Spleen (tissue), 11 donors: ENCODE data around the gene AQP3. TPM values are rescaled to one million over a fixed set of nuclear protein-coding genes. Genes with fewer than 3 reads are reported as not detected.
"Not testable (repeated sequence)": the region's sequence is repeated elsewhere in the genome, so short reads cannot be mapped to it uniquely, and the experiment has no call there.

Experiments used
- DNase-seq: peaks from one replicate; pipeline ENCODE4 v3.0.0-alpha.2; 2020
- H3K27ac ChIP-seq, 8 donors: fragments of 200-600 bp; sonication (generic) in 7 of 8; 1 replicate in 4 of 8; 2 replicates in 4 of 8; pipeline versions ENCODE4 v1.5.0 to v1.8.0; 2016 to 2021; ENCODE audit warnings: inconsistent platforms in 4 of 8, mild to moderate bottlenecking in 4 of 8, moderate library complexity in 1 of 8
- H3K27me3 ChIP-seq, 7 donors: fragments of 200-600 bp; sonication (generic) in 6 of 7; replicated peaks in 1 of 7; 1 replicate in 4 of 7; 2 replicates in 3 of 7; pipeline versions ENCODE4 v1.5.0 to v1.8.0; 2016 to 2021; ENCODE audit warnings: inconsistent platforms in 3 of 7, mild to moderate bottlenecking in 1 of 7
- H3K36me3 ChIP-seq, 6 donors: fragments of 200-600 bp; sonication (generic) in 5 of 6; 1 replicate in 4 of 6; 2 replicates in 2 of 6; pipeline versions ENCODE4 v1.5.0 to v1.8.0; 2016 to 2021; ENCODE audit warnings: inconsistent platforms in 2 of 6
- H3K4me1 ChIP-seq, 6 donors: fragments of 200-600 bp; sonication (generic) in 5 of 6; 1 replicate in 3 of 6; 2 replicates in 3 of 6; pipeline versions ENCODE4 v1.5.0 to v1.8.0; 2016 to 2021; ENCODE audit warnings: inconsistent platforms in 3 of 6
- H3K4me3 ChIP-seq, 8 donors: fragments of 200-600 bp; sonication (generic) in 7 of 8; 1 replicate in 4 of 8; 2 replicates in 4 of 8; pipeline versions ENCODE4 v1.5.0 to v1.8.0; 2016 to 2021; ENCODE audit warnings: inconsistent platforms in 4 of 8, mild to moderate bottlenecking in 4 of 8, moderate library complexity in 2 of 8
- H3K9me3 ChIP-seq, 8 donors: fragments of 200-600 bp; sonication (generic) in 7 of 8; 1 replicate in 4 of 8; 2 replicates in 4 of 8; pipeline versions ENCODE4 v1.5.0 to v1.8.0; 2016 to 2021; ENCODE audit warnings: inconsistent platforms in 4 of 8
- POLR2A ChIP-seq, 3 donors: fragments of 450-650 bp; IDR thresholded peaks; one replicate each; pipeline ENCODE4 v1.5.1; 2017; ENCODE audit warnings: antibody characterized with exemption in 3 of 3, mild to moderate bottlenecking in 1 of 3
- POLR2AphosphoS5 ChIP-seq, 3 donors: sonication (generic); formaldehyde crosslinking; IDR thresholded peaks; one replicate each; pipeline ENCODE4 v1.5.1; 2017; ENCODE audit warnings: antibody characterized with exemption in 3 of 3
- WGBS, 5 donors: extraction: QIAGEN DNeasy Blood & Tissue Kit in 3 of 5; methylation state at CpG; one replicate each; pipeline versions ENCODE4 v1.1.5 to v1.1.7; 2013 to 2018; 5-methylcytosine and 5-hydroxymethylcytosine counted together
- intact Hi-C: fragments of 100-400 bp; cut with DNase I; formaldehyde crosslinking; loops from one replicate; pipeline ENCODE4 v1.15.0; 2023; ENCODE audit warnings: low total_unique reads
- polyA plus RNA-seq, 3 donors: library from polyadenylated mRNA; stranded (reverse); fragments of 200-250 nt; gene quantifications; one replicate each; pipeline ENCODE4 v1.2.1, GENCODE V29; 2013
- total RNA-seq, 7 donors: library from RNA; depleted of rRNA in 3 of 7; stranded (reverse); fragments of >200 nt in 3 of 7; fragmentation: NEBNext Ultra II Directional in 4 of 7; extraction: Animal tissue kit (Norgen Biotek cat#: 25700) in 4 of 7; gene quantifications; one replicate each; pipeline versions ENCODE4 v1.1.0 to v1.2.1, GENCODE V29; 2016 to 2021
- TF ChIP-seq, protein P1 (sequence below), 11 experiments: fragments of 200-600 bp in 7 of 11; fragments of 450-650 bp in 4 of 11; sonication (generic) in 4 of 11; IDR thresholded peaks in 8 of 11; conservative IDR thresholded peaks in 3 of 11; 1 replicate in 7 of 11; 2 replicates in 4 of 11; pipeline versions ENCODE4 v1.4.0 to v1.8.0; 2016 to 2021; ENCODE audit warnings: antibody characterized with exemption in 11 of 11, inconsistent platforms in 4 of 11, mild to moderate bottlenecking in 1 of 11
- donor health status: healthy with polysubstance abuse.
- donor health status: DM: no; HTN: no; CAD: no; lungs with moderate emphysema.
- donor health status: DM: no; HTN: no; CAD: no.
- donor health status: Bipolar disorder and iron deficiency.
- donor health status: healthy.
- donor health status: DM: no; HTN: no; CAD: no.
- donor health status: DM: yes; HTN: yes; CAD: no.

The AQP3 gene
- total and polyA plus RNA-seq, 10 donors: 5.0 to 251 (median 90.7) TPM

DNA sequence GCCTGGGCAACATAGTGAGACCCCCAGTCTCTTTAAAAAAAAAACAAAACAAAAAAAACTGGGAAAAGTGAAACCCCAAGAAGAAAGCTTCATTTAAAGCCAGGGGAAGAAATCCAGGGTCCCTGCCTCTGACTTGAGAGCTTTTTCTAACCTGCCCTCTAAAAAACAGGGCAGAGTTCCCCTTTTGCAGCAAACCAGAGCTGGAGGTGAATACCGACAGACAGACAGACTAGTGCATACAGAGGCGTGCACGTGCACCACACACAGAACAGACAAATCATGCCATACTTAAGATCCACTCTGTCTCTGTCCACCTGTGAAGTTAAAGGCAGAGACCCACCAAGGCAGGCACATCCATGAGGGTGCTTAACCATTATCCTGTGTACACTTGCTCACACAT, 11.7 kb upstream of the AQP3 start:
- H3K4me3 ChIP-seq: no peak overlapping the region
- no peaks in the 10 kb centered on the region for H3K9me3 ChIP-seq
- TF ChIP-seq POLR2AphosphoS5 (IDR thresholded peaks at IDR 0.05) (no peak), POLR2A (IDR thresholded peaks at IDR 0.05) (no peak)
- DNase-seq: no peak
- peaks cover 0 to 26% (median 6%) of the 10 kb centered on the region in 6 donors for H3K4me1 ChIP-seq
- H3K27me3 ChIP-seq: no peaks in the 10 kb centered on the region
- WGBS, 5 donors: 13 to 69% (median 48%) methylated on average over 3 of the region's 3 CpGs
- peaks cover 0 to 44% (median 34%) of the 10 kb centered on the region in 6 donors for H3K36me3 ChIP-seq
- H3K27ac ChIP-seq: peak overlapping the region in 3 of 8 donors; percentile 12 to 47 (median 33)
- intact Hi-C loops: no loop called here

DNA sequence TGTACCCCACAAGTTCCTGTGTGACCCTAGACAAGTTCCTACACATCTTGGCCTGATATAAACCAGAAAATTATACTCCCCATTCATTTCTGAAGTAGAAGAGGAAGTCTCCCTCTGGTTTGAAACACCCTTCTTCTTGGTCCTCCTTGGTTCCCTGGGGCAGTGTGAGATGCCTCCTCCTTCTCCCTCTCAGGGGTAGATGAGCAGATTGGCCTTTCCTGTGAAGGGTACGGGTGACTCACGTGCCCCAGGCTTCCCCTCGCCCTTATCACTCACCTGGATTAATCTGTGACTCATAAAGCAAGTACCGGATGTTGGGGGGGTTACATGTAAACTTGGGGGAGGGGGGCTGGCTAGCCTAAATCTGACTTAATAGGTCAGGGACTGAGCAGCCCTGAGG, 11.1 kb upstream of the AQP3 start:
- H3K9me3 ChIP-seq: no peaks in the 10 kb centered on the region
- H3K27ac ChIP-seq: peak overlapping the region in 3 of 8 donors; percentile 12 to 47 (median 33)
- DNase-seq: no peak
- peaks cover 0 to 37% (median 27%) of the 10 kb centered on the region in 6 donors for H3K36me3 ChIP-seq
- 43 to 74% (median 52%) methylated on average over 4 of the region's 4 CpGs for WGBS, 5 donors
- TF ChIP-seq, protein P1, sequence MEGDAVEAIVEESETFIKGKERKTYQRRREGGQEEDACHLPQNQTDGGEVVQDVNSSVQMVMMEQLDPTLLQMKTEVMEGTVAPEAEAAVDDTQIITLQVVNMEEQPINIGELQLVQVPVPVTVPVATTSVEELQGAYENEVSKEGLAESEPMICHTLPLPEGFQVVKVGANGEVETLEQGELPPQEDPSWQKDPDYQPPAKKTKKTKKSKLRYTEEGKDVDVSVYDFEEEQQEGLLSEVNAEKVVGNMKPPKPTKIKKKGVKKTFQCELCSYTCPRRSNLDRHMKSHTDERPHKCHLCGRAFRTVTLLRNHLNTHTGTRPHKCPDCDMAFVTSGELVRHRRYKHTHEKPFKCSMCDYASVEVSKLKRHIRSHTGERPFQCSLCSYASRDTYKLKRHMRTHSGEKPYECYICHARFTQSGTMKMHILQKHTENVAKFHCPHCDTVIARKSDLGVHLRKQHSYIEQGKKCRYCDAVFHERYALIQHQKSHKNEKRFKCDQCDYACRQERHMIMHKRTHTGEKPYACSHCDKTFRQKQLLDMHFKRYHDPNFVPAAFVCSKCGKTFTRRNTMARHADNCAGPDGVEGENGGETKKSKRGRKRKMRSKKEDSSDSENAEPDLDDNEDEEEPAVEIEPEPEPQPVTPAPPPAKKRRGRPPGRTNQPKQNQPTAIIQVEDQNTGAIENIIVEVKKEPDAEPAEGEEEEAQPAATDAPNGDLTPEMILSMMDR (IDR thresholded peaks at IDR 0.05 in 8 of 11, conservative IDR thresholded peaks at IDR 0.05 in 3 of 11): no peak
- TF ChIP-seq POLR2AphosphoS5 (IDR thresholded peaks at IDR 0.05) (no peak), POLR2A (IDR thresholded peaks at IDR 0.05) (no peak)
- peaks cover 0 to 33% (median 6%) of the 10 kb centered on the region in 6 donors for H3K4me1 ChIP-seq
- intact Hi-C loops: no loop called here
- no peak overlapping the region for H3K4me3 ChIP-seq
- H3K27me3 ChIP-seq: no peaks in the 10 kb centered on the region

DNA sequence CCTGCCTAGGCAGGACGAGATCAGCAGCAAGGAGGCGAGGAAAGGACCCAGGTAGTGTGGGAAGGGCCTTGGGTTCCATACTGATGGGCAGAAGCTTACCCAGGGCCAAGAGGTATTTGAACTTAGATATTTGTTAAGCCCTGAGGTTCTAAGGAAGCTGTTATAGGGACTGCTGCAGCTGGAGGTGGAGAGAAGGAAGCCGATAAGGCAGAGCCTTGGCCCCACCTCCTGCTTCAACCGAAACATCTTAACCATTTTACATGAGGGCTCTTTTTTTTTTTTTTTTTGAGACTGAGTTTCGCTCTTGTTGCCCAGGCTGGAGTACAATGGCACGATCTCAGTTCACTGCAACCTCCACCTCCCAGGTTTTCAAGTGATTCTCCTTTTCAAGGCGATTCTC, 8.6 kb upstream of the AQP3 start:
- Histone ChIP-seq H3K9me3 (no peaks in the 10 kb centered on the region), H3K4me1 (peaks cover 0 to 47% (median 14%) of the 10 kb centered on the region in 6 donors), H3K4me3 (no peak overlapping the region), H3K27ac (peak overlapping the region in 2 of 8 donors; percentile 36 to 65), H3K36me3 (peaks cover 0 to 12% (median 4%) of the 10 kb centered on the region in 6 donors), H3K27me3 (no peaks in the 10 kb centered on the region)
- WGBS, 5 donors: 55 to 71% (median 68%) methylated on average over 7 of the region's 7 CpGs
- no peak for TF ChIP-seq POLR2AphosphoS5 (IDR thresholded peaks at IDR 0.05)
- TF ChIP-seq, protein P1 (IDR thresholded peaks at IDR 0.05 in 8 of 11, conservative IDR thresholded peaks at IDR 0.05 in 3 of 11): no peak
- no peak for TF ChIP-seq POLR2A (IDR thresholded peaks at IDR 0.05)
- intact Hi-C loops: no loop called here
- no peak for DNase-seq

DNA sequence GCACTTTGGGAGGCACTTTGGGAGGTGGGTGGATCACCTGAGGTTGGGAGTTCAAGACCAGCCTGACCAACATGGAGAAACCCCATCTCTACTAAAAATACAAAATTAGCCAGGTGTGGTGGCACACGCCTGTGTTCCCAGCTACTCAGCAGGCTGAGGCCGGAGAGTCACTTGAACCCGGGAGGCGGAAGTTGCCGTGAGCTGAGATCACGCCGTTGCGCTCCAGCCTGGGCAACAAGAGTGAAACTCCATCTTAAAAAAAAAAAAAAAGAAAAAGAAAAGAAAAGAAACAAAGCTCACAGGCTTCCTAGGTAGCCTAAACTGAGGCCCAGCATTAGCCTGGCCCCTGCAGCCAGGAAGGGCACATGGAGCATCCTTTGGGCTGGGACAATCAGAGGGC, 8.1 kb upstream of the AQP3 start:
- 91 to 97% (median 94%) methylated on average over 8 of the region's 8 CpGs for WGBS, 5 donors
- DNase-seq, intact Hi-C loops, H3K9me3 ChIP-seq, H3K4me3 ChIP-seq, H3K36me3 ChIP-seq, H3K27me3 ChIP-seq: not testable (repeated sequence)
- Histone ChIP-seq H3K4me1 (peaks cover 0 to 47% (median 14%) of the 10 kb centered on the region in 6 donors), H3K27ac (peak overlapping the region in 2 of 8 donors; percentile 36 to 65)

DNA sequence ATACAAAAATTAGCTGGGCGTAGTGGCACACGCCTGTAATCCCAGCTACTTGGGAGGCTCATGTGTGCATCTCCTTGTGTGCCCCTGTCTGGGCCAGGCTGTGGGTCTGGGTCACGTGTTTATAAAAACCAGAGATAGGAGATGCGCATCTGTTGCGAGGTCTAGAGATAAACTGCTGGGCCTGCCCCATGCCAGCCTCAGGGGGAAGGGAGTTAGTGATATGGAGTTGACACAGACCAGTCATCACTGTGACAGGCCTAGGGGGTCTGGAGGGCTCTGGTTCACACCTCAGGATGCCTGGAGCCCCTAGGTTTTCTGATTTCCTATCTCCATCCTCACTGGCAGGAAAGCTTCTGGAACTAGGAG, 7.3 kb upstream of the AQP3 start:
- H3K9me3 ChIP-seq, H3K27me3 ChIP-seq, H3K4me3 ChIP-seq, intact Hi-C loops, DNase-seq, H3K36me3 ChIP-seq: not testable (repeated sequence)
- Histone ChIP-seq H3K4me1 (peaks cover 0 to 46% (median 14%) of the 10 kb centered on the region in 6 donors), H3K27ac (peak overlapping the region in 1 of 8 donors; percentile 42)
- 81 to 90% (median 88%) methylated on average over 5 of the region's 5 CpGs for WGBS, 5 donors
